Fibroblast of the aortic adventitia (primary cell): Measurements from ENCODE around the gene UBAC2. TPM values are rescaled to one million over a fixed set of nuclear protein-coding genes. Genes with fewer than 3 reads are reported as not detected.

Source experiments
- DNase-seq: peaks from one replicate; pipeline ENCODE4 v3.0.0-alpha.2; 2010; ENCODE audit warnings: low read depth
- H3K4me3 ChIP-seq: 2 replicates; pipeline ENCODE4 v1.5.1; 2011; ENCODE audit warnings: low read depth, mild to moderate bottlenecking, control low read depth, low read length, moderate library complexity
- total RNA-seq: library from RNA; depleted of rRNA; stranded (reverse); fragments of >200 nt; gene quantifications from 2 replicates; pipeline ENCODE4 v1.2.3, GENCODE V29; 2012; ENCODE audit warnings: low replicate concordance
- TF ChIP-seq, protein P1 (sequence below): IDR thresholded peaks from 2 replicates; pipeline ENCODE4 v1.5.1; 2011; ENCODE audit warnings: mild to moderate bottlenecking, low read length, control low read depth, inconsistent platforms; ENCODE audit not compliant: insufficient read depth

The UBAC2 gene
- total RNA-seq, 1 donor = 33.8 TPM

DNA sequence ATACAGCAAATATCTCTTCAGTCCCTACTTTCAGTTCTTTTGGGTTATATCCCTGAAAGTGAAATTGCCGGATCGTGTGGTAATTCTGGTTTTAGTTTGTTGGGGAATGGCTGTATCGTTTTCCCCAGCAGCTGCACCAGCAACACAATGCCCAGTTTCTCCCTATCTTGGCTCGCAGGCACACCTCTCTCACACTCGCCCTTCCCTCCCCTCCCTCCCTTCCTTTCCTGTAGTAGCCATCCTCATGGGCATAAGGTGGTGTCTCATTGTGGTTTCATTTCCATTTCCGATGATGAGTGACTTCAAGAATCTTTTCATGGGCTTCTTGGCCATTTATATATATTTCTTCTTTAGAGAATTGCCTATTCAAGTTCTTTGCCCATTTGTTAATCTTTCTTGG is 66.2 kb downstream of the UBAC2 start:
- TF ChIP-seq, protein P1, sequence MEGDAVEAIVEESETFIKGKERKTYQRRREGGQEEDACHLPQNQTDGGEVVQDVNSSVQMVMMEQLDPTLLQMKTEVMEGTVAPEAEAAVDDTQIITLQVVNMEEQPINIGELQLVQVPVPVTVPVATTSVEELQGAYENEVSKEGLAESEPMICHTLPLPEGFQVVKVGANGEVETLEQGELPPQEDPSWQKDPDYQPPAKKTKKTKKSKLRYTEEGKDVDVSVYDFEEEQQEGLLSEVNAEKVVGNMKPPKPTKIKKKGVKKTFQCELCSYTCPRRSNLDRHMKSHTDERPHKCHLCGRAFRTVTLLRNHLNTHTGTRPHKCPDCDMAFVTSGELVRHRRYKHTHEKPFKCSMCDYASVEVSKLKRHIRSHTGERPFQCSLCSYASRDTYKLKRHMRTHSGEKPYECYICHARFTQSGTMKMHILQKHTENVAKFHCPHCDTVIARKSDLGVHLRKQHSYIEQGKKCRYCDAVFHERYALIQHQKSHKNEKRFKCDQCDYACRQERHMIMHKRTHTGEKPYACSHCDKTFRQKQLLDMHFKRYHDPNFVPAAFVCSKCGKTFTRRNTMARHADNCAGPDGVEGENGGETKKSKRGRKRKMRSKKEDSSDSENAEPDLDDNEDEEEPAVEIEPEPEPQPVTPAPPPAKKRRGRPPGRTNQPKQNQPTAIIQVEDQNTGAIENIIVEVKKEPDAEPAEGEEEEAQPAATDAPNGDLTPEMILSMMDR = no peak
- H3K4me3 ChIP-seq = no peak overlapping the region
- DNase-seq = no peak

DNA sequence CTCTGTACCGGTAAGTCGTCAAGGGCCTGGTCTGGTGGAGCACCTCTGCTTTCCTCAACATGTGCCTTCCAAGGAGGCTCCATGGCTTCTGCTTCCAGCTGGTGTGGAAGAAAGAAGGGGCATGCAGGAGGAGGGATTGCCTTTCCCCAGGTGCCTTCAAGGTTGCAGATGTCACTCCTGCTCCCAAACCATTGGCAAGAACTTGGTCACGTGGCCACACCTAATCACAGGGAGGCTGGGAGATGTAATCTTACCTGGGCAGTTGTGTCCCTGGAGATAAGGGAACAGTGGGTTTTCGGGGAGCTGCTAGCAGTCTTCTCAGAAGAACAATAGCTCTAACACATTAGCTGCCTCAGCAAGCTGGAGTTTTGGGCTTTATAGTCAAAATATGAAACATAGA is 67.3 kb downstream of the UBAC2 start:
- TF ChIP-seq, protein P1 = no peak
- DNase-seq = no peak
- no peak overlapping the region for H3K4me3 ChIP-seq

- H3K4me3 ChIP-seq = no peak overlapping the region
- TF ChIP-seq, protein P1 = no peak
- DNase-seq = no peak
These were observed 68.2 kb downstream of the UBAC2 start for GRCh38 chr13:99268822-99269221.

DNA sequence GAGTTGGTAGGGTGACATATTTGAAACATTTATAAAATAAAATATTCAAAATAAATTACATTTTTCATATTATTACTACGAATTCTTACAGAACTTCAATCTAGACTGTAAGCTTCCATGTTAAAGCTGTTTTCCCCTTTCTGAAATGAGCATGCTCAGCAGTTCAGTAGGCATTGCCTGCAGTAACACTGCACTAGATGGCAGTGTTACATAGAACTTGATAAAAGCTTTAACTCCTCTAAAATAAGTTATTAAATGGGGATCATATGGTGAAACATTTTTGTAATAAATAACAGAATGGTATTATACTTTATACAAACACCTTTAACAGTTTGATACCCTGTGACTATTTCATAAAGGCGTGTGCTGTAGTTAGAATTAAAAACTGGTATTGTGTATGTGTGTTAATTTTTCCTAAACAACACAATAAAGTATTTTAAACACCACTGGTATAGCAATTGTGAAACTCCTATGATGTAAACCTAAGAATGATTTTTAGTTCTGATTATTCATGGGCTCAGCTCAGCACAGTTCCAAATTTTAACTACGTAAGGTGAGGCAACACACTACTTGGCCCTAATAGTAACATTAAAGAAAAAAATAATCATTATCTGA is 69.1 kb downstream of the UBAC2 start:
- no peak overlapping the region for H3K4me3 ChIP-seq
- TF ChIP-seq, protein P1 = peak; percentile 82
- peak; percentile 78 for DNase-seq

DNA sequence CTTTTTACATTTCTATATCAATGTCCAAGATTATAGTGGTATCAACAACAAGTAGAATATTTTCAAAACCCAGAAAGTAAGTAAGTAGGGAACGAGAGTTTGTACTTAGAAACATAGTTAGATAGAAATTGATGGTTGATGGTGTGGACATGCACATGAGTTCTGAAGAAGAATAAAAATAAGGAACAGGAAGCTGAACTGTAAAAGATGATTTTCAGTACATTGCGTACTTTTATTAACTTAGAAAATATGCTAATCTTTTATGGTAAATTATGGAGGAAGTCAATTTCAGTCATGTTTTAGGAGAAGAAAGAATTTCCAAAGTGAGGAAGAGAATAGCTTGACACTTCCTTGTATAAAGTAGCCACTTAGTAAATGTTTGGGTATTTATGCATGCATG is 69.9 kb downstream of the UBAC2 start:
- no peak for DNase-seq
- TF ChIP-seq, protein P1 = no peak
- no peak overlapping the region for H3K4me3 ChIP-seq

- TF ChIP-seq, protein P1 = no peak
- DNase-seq = no peak
- H3K4me3 ChIP-seq = no peak overlapping the region
These were observed 70.6 kb downstream of the UBAC2 start for GRCh38 chr13:99271249-99271648.

DNA sequence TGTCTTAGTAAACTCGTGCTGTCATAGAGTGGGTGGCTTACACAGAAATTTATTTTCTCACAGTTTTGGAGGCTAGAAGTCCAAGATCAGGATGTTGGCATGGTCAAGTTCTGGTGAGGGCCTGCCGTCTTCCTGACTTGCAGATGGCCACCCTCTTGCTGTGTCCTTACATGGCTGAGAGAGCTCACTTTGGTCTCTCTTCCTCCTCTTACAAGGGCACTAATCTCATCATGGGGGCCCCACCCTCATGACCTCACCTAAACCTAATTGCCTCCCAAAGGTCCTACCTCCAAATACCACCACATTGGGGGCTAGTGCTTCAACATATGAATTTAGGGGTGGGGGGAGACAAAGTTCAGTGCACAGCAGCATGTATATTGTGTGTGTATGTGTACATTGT is 71.8 kb downstream of the UBAC2 start:
- DNase-seq = no peak
- no peak overlapping the region for H3K4me3 ChIP-seq
- TF ChIP-seq, protein P1 = no peak
